ENCODE measurements around the gene IGF2BP1. TPM values are rescaled to one million over a fixed set of nuclear protein-coding genes. Genes with fewer than 3 reads are reported as not detected.
"Not testable (repeated sequence)": the region's sequence is repeated elsewhere in the genome, so short reads cannot be mapped to it uniquely, and the experiment has no call there.

IGF2BP1 gene
- total RNA-seq, 1 donor from 2014 or later = not detected

- no peak overlapping the region for H3K27ac ChIP-seq
- no peak for ATAC-seq
- no peaks in the 10 kb centered on the region for H3K9me3 ChIP-seq
- peaks cover 14% of the 10 kb centered on the region for H3K27me3 ChIP-seq (ENCODE audit: low read depth)
- DNase-seq = no peak
- no peaks in the 10 kb centered on the region for H3K4me1 ChIP-seq
- no peaks in the 10 kb centered on the region for H3K36me3 ChIP-seq
- no peak for TF ChIP-seq CTCF (IDR thresholded peaks at IDR 0.05)
- intact Hi-C loops (cut with DNase I) = no loop called here
- H3K4me3 ChIP-seq = no peak overlapping the region
These were observed 81.1 kb downstream of the IGF2BP1 start for GRCh38 chr17:49078248-49078647.

- intact Hi-C loops (cut with DNase I) = no loop called here
- no peak for DNase-seq
- no peak for TF ChIP-seq CTCF (IDR thresholded peaks at IDR 0.05)
These were observed 82.9 kb downstream of the IGF2BP1 start for GRCh38 chr17:49079840-49080663.

GRCh38 chr17:49082231-49082630, 85.0 kb downstream of the IGF2BP1 start:
- Histone ChIP-seq H3K4me3 (no peak overlapping the region), H3K27me3 (ENCODE audit: low read depth) (peaks cover 8% of the 10 kb centered on the region), H3K36me3 (no peaks in the 10 kb centered on the region), H3K4me1 (no peaks in the 10 kb centered on the region), H3K27ac (no peak overlapping the region), H3K9me3 (no peaks in the 10 kb centered on the region)
- intact Hi-C loops (cut with DNase I) = no loop called here
- no peak for TF ChIP-seq CTCF (IDR thresholded peaks at IDR 0.05)
- no peak for DNase-seq
- no peak for ATAC-seq

More at GRCh38 chr17:49079840-49080663, 82.9 kb downstream of the IGF2BP1 start:
- H3K27ac ChIP-seq = no peak overlapping the region
- peaks cover 8% of the 10 kb centered on the region for H3K27me3 ChIP-seq (ENCODE audit: low read depth)
- no peaks in the 10 kb centered on the region for H3K4me1 ChIP-seq
- ATAC-seq = no peak
- no peaks in the 10 kb centered on the region for H3K9me3 ChIP-seq
- no peaks in the 10 kb centered on the region for H3K36me3 ChIP-seq
- no peak overlapping the region for H3K4me3 ChIP-seq

- H3K4me1 ChIP-seq; DNase-seq; H3K36me3 ChIP-seq; H3K27ac ChIP-seq; intact Hi-C loops (cut with DNase I); H3K4me3 ChIP-seq; H3K27me3 ChIP-seq (ENCODE audit: low read depth); H3K9me3 ChIP-seq; ATAC-seq: not testable (repeated sequence)
These were observed 87.9 kb downstream of the IGF2BP1 start for GRCh38 chr17:49085046-49085445.

- ATAC-seq = no peak
- no peaks in the 10 kb centered on the region for H3K27me3 ChIP-seq (ENCODE audit: low read depth)
- intact Hi-C loops (cut with DNase I) = no loop called here
These were observed 88.6 kb downstream of the IGF2BP1 start for GRCh38 chr17:49085565-49086315.

More at GRCh38 chr17:49085565-49086315, 88.6 kb downstream of the IGF2BP1 start:
- no peaks in the 10 kb centered on the region for H3K9me3 ChIP-seq
- H3K4me1 ChIP-seq = no peaks in the 10 kb centered on the region
- H3K27ac ChIP-seq = no peak overlapping the region
- no peaks in the 10 kb centered on the region for H3K36me3 ChIP-seq
- DNase-seq = no peak
- H3K4me3 ChIP-seq = no peak overlapping the region
- no peak for TF ChIP-seq CTCF (IDR thresholded peaks at IDR 0.05)

Measured in lower lobe of right lung (tissue), 2 donors.